GM21528 (cell line): ENCODE results near the gene BRI3BP.
"Not testable (repeated sequence)": the region's sequence is repeated elsewhere in the genome, so short reads cannot be mapped to it uniquely, and the experiment has no call there.

Experiments
- ATAC-seq: cut with Tn5 transposase; IDR thresholded peaks from one replicate; pipeline ENCODE4 v1.9.1; 2021; ENCODE audit warnings: mild to moderate bottlenecking, moderate library complexity; ENCODE audit not compliant: unreplicated experiment, low FRiP score

Gene BRI3BP

GRCh38 chr12:124971603-124972002 lies 21.8 kb upstream of the BRI3BP start:
- no peak for ATAC-seq

GRCh38 chr12:124972211-124972610 lies 21.2 kb upstream of the BRI3BP start:
- ATAC-seq = no peak

- no peak for ATAC-seq
Observed at GRCh38 chr12:124975276-124975675, 18.2 kb upstream of the BRI3BP start.

GRCh38 chr12:124976999-124977398 lies 16.4 kb upstream of the BRI3BP start:
- ATAC-seq = no peak

- ATAC-seq = no peak
Observed at GRCh38 chr12:124979568-124979967, 13.9 kb upstream of the BRI3BP start.

GRCh38 chr12:124980098-124980892 lies 13.2 kb upstream of the BRI3BP start:
- no peak for ATAC-seq

GRCh38 chr12:124986876-124987275 lies 6.6 kb upstream of the BRI3BP start:
- ATAC-seq = not testable (repeated sequence)

- ATAC-seq = peak; percentile 36
Observed at GRCh38 chr12:124992874-124993625, 395 bp upstream of the BRI3BP start.

GRCh38 chr12:124994437-124994975 lies 1.1 kb downstream of the BRI3BP start:
- ATAC-seq = no peak

- no peak for ATAC-seq
Observed at GRCh38 chr12:124995200-124995961, 1.9 kb downstream of the BRI3BP start.

GRCh38 chr12:124998705-124999104 lies 5.3 kb downstream of the BRI3BP start:
- no peak for ATAC-seq

GRCh38 chr12:125001636-125002035 lies 8.2 kb downstream of the BRI3BP start:
- no peak for ATAC-seq

- no peak for ATAC-seq
Observed at GRCh38 chr12:125003021-125003420, 9.6 kb downstream of the BRI3BP start.

- ATAC-seq = no peak
Observed at GRCh38 chr12:125004621-125005020, 11.2 kb downstream of the BRI3BP start.

- no peak for ATAC-seq
Observed at GRCh38 chr12:125005652-125006051, 12.2 kb downstream of the BRI3BP start.

- ATAC-seq = no peak
Observed at GRCh38 chr12:125006365-125006764, 12.9 kb downstream of the BRI3BP start.

GRCh38 chr12:125013816-125014442 lies 20.5 kb downstream of the BRI3BP start:
- ATAC-seq = no peak

GRCh38 chr12:125014526-125014925 lies 21.1 kb downstream of the BRI3BP start:
- no peak for ATAC-seq

GRCh38 chr12:125015680-125016310 lies 22.4 kb downstream of the BRI3BP start:
- no peak for ATAC-seq

GRCh38 chr12:125017801-125018200 lies 24.4 kb downstream of the BRI3BP start:
- ATAC-seq = no peak
